OCI-LY3 (cell line): Measurements from ENCODE around the gene OBP2B.
"Not testable (repeated sequence)": the region's sequence is repeated elsewhere in the genome, so short reads cannot be mapped to it uniquely, and the experiment has no call there.

Source experiments
- EZH2phosphoT487 ChIP-seq: fragments of 200-600 bp; shearing (Covaris generic); IDR thresholded peaks from 2 replicates; pipeline ENCODE4 v1.6.1; 2018; ENCODE audit warnings: antibody characterized with exemption, mixed run types, low read depth
- TF ChIP-seq, protein P1 (sequence below): fragments of 200-600, 300-600 bp; sonication (generic); IDR thresholded peaks from 2 replicates; pipeline ENCODE4 v1.5.1; 2014; ENCODE audit warnings: antibody characterized with exemption, low read length, low read depth

DNA sequence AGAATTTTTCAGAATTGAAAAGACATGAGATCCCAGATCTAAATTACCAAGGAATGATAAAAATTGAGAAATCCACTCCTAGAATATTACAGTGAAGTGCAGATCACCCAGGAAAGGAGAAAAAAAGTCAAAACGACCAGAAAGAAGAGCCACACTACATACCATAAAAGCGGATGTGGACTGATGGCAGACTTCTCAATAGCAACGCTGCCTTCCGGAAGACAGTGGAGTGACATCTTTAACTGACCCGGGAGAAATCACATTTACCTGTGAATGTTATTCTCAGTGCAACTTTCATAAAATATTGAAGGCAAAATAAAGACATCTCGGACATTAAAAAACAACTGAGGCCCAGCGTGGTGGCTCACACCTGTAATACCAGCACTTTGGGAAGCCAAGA lies 21.5 kb upstream of the OBP2B start:
- TF ChIP-seq, protein P1, sequence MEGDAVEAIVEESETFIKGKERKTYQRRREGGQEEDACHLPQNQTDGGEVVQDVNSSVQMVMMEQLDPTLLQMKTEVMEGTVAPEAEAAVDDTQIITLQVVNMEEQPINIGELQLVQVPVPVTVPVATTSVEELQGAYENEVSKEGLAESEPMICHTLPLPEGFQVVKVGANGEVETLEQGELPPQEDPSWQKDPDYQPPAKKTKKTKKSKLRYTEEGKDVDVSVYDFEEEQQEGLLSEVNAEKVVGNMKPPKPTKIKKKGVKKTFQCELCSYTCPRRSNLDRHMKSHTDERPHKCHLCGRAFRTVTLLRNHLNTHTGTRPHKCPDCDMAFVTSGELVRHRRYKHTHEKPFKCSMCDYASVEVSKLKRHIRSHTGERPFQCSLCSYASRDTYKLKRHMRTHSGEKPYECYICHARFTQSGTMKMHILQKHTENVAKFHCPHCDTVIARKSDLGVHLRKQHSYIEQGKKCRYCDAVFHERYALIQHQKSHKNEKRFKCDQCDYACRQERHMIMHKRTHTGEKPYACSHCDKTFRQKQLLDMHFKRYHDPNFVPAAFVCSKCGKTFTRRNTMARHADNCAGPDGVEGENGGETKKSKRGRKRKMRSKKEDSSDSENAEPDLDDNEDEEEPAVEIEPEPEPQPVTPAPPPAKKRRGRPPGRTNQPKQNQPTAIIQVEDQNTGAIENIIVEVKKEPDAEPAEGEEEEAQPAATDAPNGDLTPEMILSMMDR, result not testable (repeated sequence)
- not testable (repeated sequence) for TF ChIP-seq EZH2phosphoT487
